K562 (cell line): ENCODE results near the gene GRM5. TPM values are rescaled to one million over a fixed set of nuclear protein-coding genes. Genes with fewer than 3 reads are reported as not detected.

Experiments
- ATAC-seq: fragments of 200-7000 bp; cut with Tn5 transposase; 3 replicates; pipeline ENCODE4 v1.9.1; 2020; ENCODE audit warnings: moderate library complexity
- BruUV-seq: library from RNA; stranded (reverse); fragments of 400-500 nt; replicated peaks from 2 replicates; lab custom pipeline; 2021; lab: Mats Ljungman, UMichigan
- CTCF ChIA-PET: fragments of 300-600 bp; formaldehyde crosslinking; extraction: SDS; loops from one replicate; lab custom pipeline; 2021; ENCODE audit warnings: low intra/inter-chr PET ratio; lab: Yijun Ruan, JAX
- POLR2A ChIA-PET: fragments of 300-600, 350-650 bp; sonication (Branson Sonifier 250); formaldehyde crosslinking; extraction: SDS; loops from one replicate; lab custom pipeline; 2021; ENCODE audit warnings: antibody characterized with exemption, inconsistent platforms; lab: Yijun Ruan, JAX
- DNase-seq, 4 experiments: peaks; one replicate each; pipeline versions ENCODE4 v3.0.0 to v3.0.0-alpha.2; 2011 to 2018; ENCODE audit warnings: low spot score in 3 of 4, mixed read lengths in 3 of 4; ENCODE audit errors: extremely low read depth in 1 of 4
- FAIRE-seq: peaks from 2 replicates; lab custom pipeline; 2011; peaks lifted over from hg19 to GRCh38; lab: Jason Lieb, UNC
- H2AFZ ChIP-seq: 2 replicates; pipeline ENCODE4 v1.6.0; 2011; ENCODE audit warnings: low read depth, low read length, control low read depth, inconsistent platforms
- H3K27ac ChIP-seq: fragments of 200-600 bp; 3 replicates; pipeline ENCODE4 v1.8.0; 2011; ENCODE audit warnings: low read depth, mild to moderate bottlenecking, control low read depth, inconsistent platforms, low read length, moderate library complexity, mixed read lengths; ENCODE audit errors: extremely low read depth
- H3K27me3 ChIP-seq, 2 experiments: fragments of 300-600 bp in 1 of 2; 2 replicates in 1 of 2; 3 replicates in 1 of 2; pipeline versions ENCODE4 v1.6.0 to v1.8.0; 2011; ENCODE audit warnings: inconsistent platforms in 2 of 2, low read length in 2 of 2, mild to moderate bottlenecking in 1 of 2, mixed read lengths in 1 of 2, moderate library complexity in 1 of 2; ENCODE audit not compliant: control insufficient read depth in 2 of 2, insufficient read depth in 2 of 2
- H3K36me3 ChIP-seq: fragments of 300-600 bp; 3 replicates; pipeline ENCODE4 v1.8.0; 2011; ENCODE audit warnings: mild to moderate bottlenecking, low read length, inconsistent platforms; ENCODE audit not compliant: control insufficient read depth, insufficient read depth
- H3K4me1 ChIP-seq, 2 experiments: fragments of 200-600 bp in 1 of 2; replicated peaks in 1 of 2; 2 replicates in 1 of 2; 3 replicates in 1 of 2; pipeline versions ENCODE4 v1.5.1 to v1.8.0; 2011; ENCODE audit warnings: inconsistent platforms in 2 of 2, low read length in 2 of 2, mild to moderate bottlenecking in 1 of 2, mixed read lengths in 1 of 2, moderate library complexity in 1 of 2; ENCODE audit not compliant: control insufficient read depth in 2 of 2, insufficient read depth in 2 of 2
- H3K4me2 ChIP-seq: 2 replicates; pipeline ENCODE4 v1.6.1; 2011; ENCODE audit warnings: low read length, control low read depth, inconsistent platforms, mixed read lengths; ENCODE audit not compliant: insufficient read depth
- H3K4me3 ChIP-seq: fragments of 200-600 bp; sonication (generic), shearing (Covaris generic); 2 replicates; pipeline ENCODE4 v1.5.1; 2016; ENCODE audit warnings: control low read depth, inconsistent platforms
- H3K79me2 ChIP-seq: fragments of 200-600 bp; 3 replicates; pipeline ENCODE4 v1.8.0; 2011; ENCODE audit warnings: low read length, inconsistent platforms; ENCODE audit not compliant: control insufficient read depth, insufficient read depth
- H3K9ac ChIP-seq, 2 experiments: 2 replicates each; pipeline versions ENCODE4 v1.6.0 to v1.6.1; 2011; ENCODE audit warnings: low read depth in 2 of 2, low read length in 2 of 2, control low read depth in 1 of 2, inconsistent platforms in 1 of 2, mild to moderate bottlenecking in 1 of 2, mixed read lengths in 1 of 2; ENCODE audit not compliant: insufficient read depth in 1 of 2
- H3K9me1 ChIP-seq: one replicate; pipeline ENCODE4 v1.6.0; 2011; ENCODE audit warnings: inconsistent platforms, mild to moderate bottlenecking, low read length, moderate library complexity; ENCODE audit not compliant: control insufficient read depth, insufficient read depth
- H3K9me3 ChIP-seq: replicated peaks from 2 replicates; pipeline ENCODE4 v1.5.1; 2011; ENCODE audit warnings: low read depth, low read length, inconsistent platforms; ENCODE audit not compliant: control insufficient read depth, insufficient read depth
- H4K20me1 ChIP-seq: replicated peaks from 2 replicates; pipeline ENCODE4 v1.6.1; 2011; ENCODE audit warnings: low read length, inconsistent platforms, mixed read lengths; ENCODE audit not compliant: control insufficient read depth, insufficient read depth
- C11orf30 ChIP-seq: fragments of 450-650 bp; IDR thresholded peaks from 2 replicates; pipeline ENCODE4 v1.6.1; 2016; ENCODE audit warnings: low read depth, mild to moderate bottlenecking
- CBFA2T3 ChIP-seq: fragments of 450-650 bp; IDR thresholded peaks from 2 replicates; pipeline ENCODE4 v1.6.1; 2017
- E4F1 ChIP-seq: fragments of 250-450 bp; sonication (Bioruptor Pico); IDR thresholded peaks from 2 replicates; pipeline ENCODE4 v1.5.0; 2021; ENCODE audit warnings: mild to moderate bottlenecking, borderline replicate concordance
- FOSL1 ChIP-seq: fragments of 200-800 bp; sonication (Bioruptor generic); conservative IDR thresholded peaks from 2 replicates; pipeline ENCODE4 v1.6.1; 2016; ENCODE audit warnings: missing genetic modification characterization, missing compliant biosample characterization
- GTF2A2 ChIP-seq: IDR thresholded peaks from 2 replicates; pipeline ENCODE4 v1.6.1; 2016; ENCODE audit warnings: mild to moderate bottlenecking, missing genetic modification characterization, missing compliant biosample characterization
- JUND ChIP-seq, 2 experiments: IDR thresholded peaks; 2 replicates in 1 of 2; 3 replicates in 1 of 2; pipeline ENCODE4 v1.6.1; 2011; ENCODE audit warnings: borderline replicate concordance in 2 of 2, low read depth in 2 of 2, low read length in 2 of 2, improper control_type of control experiment in 1 of 2, missing biosample characterization in 1 of 2, missing genetic modification characterization in 1 of 2, missing genetic modification reagents in 1 of 2
- MAFG ChIP-seq: fragments of 450-650 bp; conservative IDR thresholded peaks from 2 replicates; pipeline ENCODE4 v1.6.1; 2016; ENCODE audit warnings: missing genetic modification characterization, missing compliant biosample characterization
- NFE2 ChIP-seq: IDR thresholded peaks from 2 replicates; pipeline ENCODE4 v1.6.1; 2014; ENCODE audit warnings: antibody characterized with exemption, low read depth
- REST ChIP-seq, 2 experiments: fragments of 450-650 bp; formaldehyde crosslinking in 1 of 2; IDR thresholded peaks; 2 replicates each; pipeline versions ENCODE4 v1.4.0 to v1.6.1; 2014 to 2020; ENCODE audit warnings: mild to moderate bottlenecking in 2 of 2, borderline replicate concordance in 1 of 2, low read depth in 1 of 2
- ZFP36 ChIP-seq: fragments of 150-350 bp; IDR thresholded peaks from 2 replicates; pipeline ENCODE4 v1.6.1; 2018; ENCODE audit warnings: low read length, low read depth; ENCODE audit not compliant: partially characterized antibody
- ZNF316 ChIP-seq: fragments of 450-650 bp; IDR thresholded peaks from 2 replicates; pipeline ENCODE4 v1.6.1; 2016
- ZNF76 ChIP-seq: fragments of 250-450 bp; sonication (Bioruptor Pico); IDR thresholded peaks from 2 replicates; pipeline ENCODE4 v1.4.0; 2020; ENCODE audit warnings: mild to moderate bottlenecking, moderate library complexity, borderline replicate concordance
- WGBS: fragments of 100-300 bp; shearing (Covaris generic); methylation state at CpG from one replicate; pipeline ENCODE4 v1.1.6; 2016; ENCODE audit warnings: low coverage, mixed read lengths; ENCODE audit not compliant: insufficient coverage; ENCODE audit errors: missing lambda C conversion rate; 5-methylcytosine and 5-hydroxymethylcytosine counted together
- in situ Hi-C: fragments of 300-500 bp; cut with MboI; formaldehyde crosslinking; loops from 4 replicates; pipeline ENCODE4 v1.15.0; 2018; ENCODE audit warnings: inconsistent platforms, mixed read lengths
- intact Hi-C: fragments of 100-400 bp; cut with micrococcal nuclease; formaldehyde crosslinking; loops from 2 replicates; pipeline ENCODE4 v1.14.2; 2022
- polyA plus RNA-seq, 8 experiments: library from polyadenylated mRNA; depleted of rRNA in 4 of 8; stranded (reverse) in 5 of 8; unstranded in 3 of 8; fragments of >200 nt; fragmentation: Nextera tagmentation in 2 of 8; fragmentation: Illumina TruSeq in 1 of 8; extraction: Ambion mirVana in 2 of 8; extraction: Trizol in 1 of 8; gene quantifications; 2 replicates each; pipeline versions ENCODE4 v1.2.1 to v1.2.3, GENCODE V29; 2011 to 2014; ENCODE audit warnings: inconsistent platforms in 1 of 8, missing spikeins in 1 of 8
- total RNA-seq, 7 experiments: library from RNA; depleted of rRNA in 6 of 7; stranded (reverse); fragments of >200 nt in 6 of 7; fragmentation: Illumina TruSeq in 2 of 7; extraction: Trizol in 2 of 7; gene quantifications; 2 replicates each; pipeline versions ENCODE4 v1.2.1 to v1.2.3, GENCODE V29; 2011 to 2021; ENCODE audit warnings: low replicate concordance in 1 of 7

Gene GRM5
- total and polyA plus RNA-seq, 9 of the 15 experiments (the other 6 are each of a cell fraction or from before 2014, with no cell fraction given): not detected

GRCh38 chr11:88454881-88455280 is 610.9 kb downstream of the GRM5 start:
- ChIA-PET POLR2A (no interaction called here), CTCF (no interaction called here)
- H3K79me2 ChIP-seq: no peaks in the 10 kb centered on the region
- no peak overlapping the region for H2AFZ ChIP-seq
- no peaks in the 10 kb centered on the region for H3K36me3 ChIP-seq
- no peaks in the 10 kb centered on the region for H3K9me1 ChIP-seq
- H3K9ac ChIP-seq: no peak overlapping the region
- H3K27ac ChIP-seq: no peak overlapping the region
- BruUV-seq: no TSS peak
- H3K4me1 ChIP-seq: no peaks in the 10 kb centered on the region
- H3K27me3 ChIP-seq: no peaks in the 10 kb centered on the region
- in situ Hi-C loops (no loop called here), intact Hi-C loops (no loop called here)
- 8% methylated on average over 3 of the region's 3 CpGs for WGBS
- ATAC-seq (peak; percentile 56; the same call in 2 of the 3 replicates), FAIRE-seq (no peak), DNase-seq (peak in 1 of 4 experiments; percentile 35)
- H3K4me3 ChIP-seq: no peak overlapping the region
- no peaks in the 10 kb centered on the region for H4K20me1 ChIP-seq
- H3K9me3 ChIP-seq: no peaks in the 10 kb centered on the region
- no peak overlapping the region for H3K4me2 ChIP-seq
- no peak for TF ChIP-seq ZNF76
- no peak for TF ChIP-seq GTF2A2
- TF ChIP-seq NFE2: peak; percentile 24; the same call in 1 of the 2 replicates
- no peak for TF ChIP-seq ZFP36
- TF ChIP-seq JUND (IDR thresholded peaks at IDR 0.05; ENCODE audit: borderline replicate concordance, low read depth, low read length): peak; percentile 6; the same call in 1 of the 2 replicates
- TF ChIP-seq JUND (tag; IDR thresholded peaks at IDR 0.05; ENCODE audit: borderline replicate concordance, low read depth, low read length): no peak
- TF ChIP-seq REST (IDR thresholded peaks at IDR 0.05; ENCODE audit: borderline replicate concordance): peak; percentile 19; the same call in 1 of the 2 replicates
- TF ChIP-seq REST (CRISPR knock-in tag; IDR thresholded peaks at IDR 0.05; ENCODE audit: low read depth): no peak
- TF ChIP-seq FOSL1 (tag): 0 out of 2 replicates have a peak, but pooled peaks have one; percentile 21
- TF ChIP-seq CBFA2T3: peak; percentile 39
- TF ChIP-seq ZNF316: peak; percentile 85
- peak; percentile 76 for TF ChIP-seq C11orf30
- no peak for TF ChIP-seq E4F1 (CRISPR knock-in tag)
- TF ChIP-seq MAFG (tag): 0 out of 2 replicates have a peak, but pooled peaks have one; percentile 18
